CD4-positive, alpha-beta T cell treated with Interleukin-21 for 1 hour (primary cell): Measurements from ENCODE around the gene HLX.

Experiments
- DNase-seq: peaks from one replicate; pipeline ENCODE4 v3.0.0-alpha.2; 2020

Gene HLX

GRCh38 chr1:220902916-220903315 lies 23.7 kb downstream of the HLX start:
- DNase-seq: no peak

GRCh38 chr1:220904876-220905275 lies 25.6 kb downstream of the HLX start:
- DNase-seq: no peak

- DNase-seq: no peak
Observed at GRCh38 chr1:220905650-220906560, 26.7 kb downstream of the HLX start.

GRCh38 chr1:220906561-220907334 lies 27.5 kb downstream of the HLX start:
- no peak for DNase-seq

- DNase-seq: no peak
Observed at GRCh38 chr1:220908757-220909156, 29.5 kb downstream of the HLX start.

- no peak for DNase-seq
Observed at GRCh38 chr1:220910021-220910420, 30.8 kb downstream of the HLX start.

- DNase-seq: no peak
Observed at GRCh38 chr1:220914283-220915116, 35.3 kb downstream of the HLX start.

- DNase-seq: no peak
Observed at GRCh38 chr1:220915117-220915440, 35.8 kb downstream of the HLX start.

GRCh38 chr1:220915954-220916353 lies 36.7 kb downstream of the HLX start:
- no peak for DNase-seq

GRCh38 chr1:220917101-220917500 lies 37.9 kb downstream of the HLX start:
- no peak for DNase-seq

- no peak for DNase-seq
Observed at GRCh38 chr1:220917535-220918209, 38.4 kb downstream of the HLX start.

GRCh38 chr1:220918285-220918951 lies 39.2 kb downstream of the HLX start:
- DNase-seq: no peak

GRCh38 chr1:220920967-220921366 lies 41.7 kb downstream of the HLX start:
- no peak for DNase-seq

- no peak for DNase-seq
Observed at GRCh38 chr1:220921498-220921897, 42.3 kb downstream of the HLX start.

- no peak for DNase-seq
Observed at GRCh38 chr1:220921971-220922635, 42.9 kb downstream of the HLX start.

- no peak for DNase-seq
Observed at GRCh38 chr1:220922951-220923350, 43.7 kb downstream of the HLX start.

- no peak for DNase-seq
Observed at GRCh38 chr1:220924331-220924970, 45.2 kb downstream of the HLX start.

GRCh38 chr1:220925707-220926106 lies 46.5 kb downstream of the HLX start:
- DNase-seq: no peak

GRCh38 chr1:220926146-220926545 lies 46.9 kb downstream of the HLX start:
- DNase-seq: no peak

GRCh38 chr1:220927442-220927841 lies 48.2 kb downstream of the HLX start:
- DNase-seq: no peak

- no peak for DNase-seq
Observed at GRCh38 chr1:220928320-220928719, 49.1 kb downstream of the HLX start.
